Liver (tissue), 9 donors: ENCODE results near the gene F7. TPM values are rescaled to one million over a fixed set of nuclear protein-coding genes. Genes with fewer than 3 reads are reported as not detected.

Source experiments
- DNase-seq: peaks from one replicate; pipeline ENCODE4 v3.0.0-alpha.2; 2017; ENCODE audit warnings: low spot score
- H3K27ac ChIP-seq, 2 donors: one replicate each; pipeline ENCODE4 v1.7.0; 2013; ENCODE audit warnings: inconsistent platforms in 2 of 2, low read length in 2 of 2, control low read depth in 1 of 2, low read depth in 1 of 2, mild to moderate bottlenecking in 1 of 2
- H3K27me3 ChIP-seq, 4 donors: one replicate each; pipeline versions ENCODE4 v1.6.1 to v1.7.0; 2013; ENCODE audit warnings: low read length in 3 of 4, inconsistent platforms in 1 of 4, mild to moderate bottlenecking in 1 of 4, moderate library complexity in 1 of 4; ENCODE audit not compliant: control insufficient read depth in 4 of 4, insufficient read depth in 4 of 4
- H3K36me3 ChIP-seq, 4 donors: one replicate each; pipeline versions ENCODE4 v1.6.1 to v1.7.0; 2013; ENCODE audit warnings: low read length in 3 of 4, mild to moderate bottlenecking in 3 of 4, low read depth in 1 of 4, moderate library complexity in 1 of 4; ENCODE audit not compliant: control insufficient read depth in 4 of 4, insufficient read depth in 3 of 4
- H3K4me1 ChIP-seq, 4 donors: one replicate each; pipeline versions ENCODE4 v1.6.1 to v1.7.0; 2013; ENCODE audit warnings: low read length in 3 of 4, mild to moderate bottlenecking in 3 of 4, moderate library complexity in 1 of 4; ENCODE audit not compliant: control insufficient read depth in 4 of 4, insufficient read depth in 4 of 4
- H3K4me3 ChIP-seq, 3 donors: one replicate each; pipeline versions ENCODE4 v1.6.1 to v1.7.0; 2013; ENCODE audit warnings: low read length in 3 of 3, control low read depth in 1 of 3, low read depth in 1 of 3, mild to moderate bottlenecking in 1 of 3
- H3K9ac ChIP-seq, 2 donors: one replicate each; pipeline ENCODE4 v1.7.0; 2013; ENCODE audit warnings: low read length in 2 of 2, mild to moderate bottlenecking in 2 of 2, moderate library complexity in 2 of 2, control low read depth in 1 of 2, low read depth in 1 of 2
- H3K9me3 ChIP-seq, 4 donors: one replicate each; pipeline versions ENCODE4 v1.6.1 to v1.7.0; 2013; ENCODE audit warnings: low read length in 3 of 4; ENCODE audit not compliant: control insufficient read depth in 4 of 4
- EGR1 ChIP-seq, 2 donors: IDR thresholded peaks; 2 replicates each; pipeline ENCODE4 v1.6.1; 2016 to 2018; ENCODE audit warnings: antibody characterized with exemption in 2 of 2, low read depth in 2 of 2
- FOXA1 ChIP-seq: IDR thresholded peaks from 2 replicates; pipeline ENCODE4 v1.6.1; 2016; ENCODE audit warnings: antibody characterized with exemption
- FOXA2 ChIP-seq: IDR thresholded peaks from 2 replicates; pipeline ENCODE4 v1.6.1; 2016; ENCODE audit warnings: antibody characterized with exemption
- GABPA ChIP-seq, 2 donors: IDR thresholded peaks in 1 of 2; conservative IDR thresholded peaks in 1 of 2; 2 replicates each; pipeline ENCODE4 v1.6.1; 2016; ENCODE audit warnings: antibody characterized with exemption in 2 of 2, mild to moderate bottlenecking in 1 of 2, moderate library complexity in 1 of 2
- HNF4A ChIP-seq, 2 donors: conservative IDR thresholded peaks; 2 replicates each; pipeline ENCODE4 v1.6.1; 2016; ENCODE audit warnings: antibody characterized with exemption in 2 of 2, mild to moderate bottlenecking in 2 of 2
- HNF4G ChIP-seq: IDR thresholded peaks from 2 replicates; pipeline ENCODE4 v1.6.1; 2016; ENCODE audit warnings: antibody characterized with exemption
- MAX ChIP-seq: IDR thresholded peaks from 2 replicates; pipeline ENCODE4 v1.6.1; 2016; ENCODE audit warnings: antibody characterized with exemption
- NR2F2 ChIP-seq: IDR thresholded peaks from 2 replicates; pipeline ENCODE4 v1.6.1; 2016; ENCODE audit warnings: antibody characterized with exemption
- RAD21 ChIP-seq, 2 donors: IDR thresholded peaks; 2 replicates each; pipeline ENCODE4 v1.6.1; 2016; ENCODE audit warnings: antibody characterized with exemption in 2 of 2, mild to moderate bottlenecking in 2 of 2
- RXRA ChIP-seq, 2 donors: IDR thresholded peaks; 2 replicates each; pipeline ENCODE4 v1.6.1; 2017 to 2018; ENCODE audit warnings: antibody characterized with exemption in 2 of 2, mild to moderate bottlenecking in 1 of 2
- SP1 ChIP-seq: IDR thresholded peaks from 2 replicates; pipeline ENCODE4 v1.6.1; 2018; ENCODE audit warnings: antibody characterized with exemption, mild to moderate bottlenecking
- TAF1 ChIP-seq: conservative IDR thresholded peaks from 2 replicates; pipeline ENCODE4 v1.6.1; 2016; ENCODE audit warnings: antibody characterized with exemption, mild to moderate bottlenecking
- YY1 ChIP-seq: IDR thresholded peaks from 2 replicates; pipeline ENCODE4 v1.6.1; 2016; ENCODE audit warnings: antibody characterized with exemption, mild to moderate bottlenecking
- WGBS: extraction: QIAGEN DNeasy Blood & Tissue Kit; methylation state at CpG from one replicate; pipeline ENCODE4 v1.1.7; 2013; 5-methylcytosine and 5-hydroxymethylcytosine counted together
- polyA plus RNA-seq, 2 donors: library from polyadenylated mRNA; stranded (reverse) in 1 of 2; unstranded in 1 of 2; fragments of 200-250 nt in 1 of 2; fragments of >200 nt in 1 of 2; fragmentation: Nextera tagmentation in 1 of 2; extraction: Ambion mirVana in 1 of 2; gene quantifications; one replicate each; pipeline versions ENCODE4 v1.2.1 to v1.2.3, GENCODE V29; 2013 to 2015
- total RNA-seq, 2 donors: library from RNA; depleted of rRNA; stranded (reverse); fragments of >200 nt; gene quantifications; one replicate each; pipeline ENCODE4 v1.2.3, GENCODE V29; 2014
- TF ChIP-seq, protein P1 (sequence below): IDR thresholded peaks from 2 replicates; pipeline ENCODE4 v1.6.1; 2016; ENCODE audit warnings: antibody characterized with exemption
- TF ChIP-seq, protein P2 (sequence below): IDR thresholded peaks from 2 replicates; pipeline ENCODE4 v1.6.1; 2016; ENCODE audit warnings: antibody characterized with exemption, mild to moderate bottlenecking
- donor health status: healthy.
- donor health status: healthy.
- donor health status: healthy.
- donor health status: healthy.
- donor health status: healthy.

Gene F7
- total and polyA plus RNA-seq, 4 donors, result 46.6 to 92.6 (median 66.2) TPM

- Histone ChIP-seq H3K9ac (no peak overlapping the region), H3K4me1 (no peaks in the 10 kb centered on the region), H3K27ac (no peak overlapping the region), H3K4me3 (no peak overlapping the region), H3K9me3 (no peaks in the 10 kb centered on the region), H3K36me3 (peaks cover 0 to 28% (median 3%) of the 10 kb centered on the region in 4 donors), H3K27me3 (no peaks in the 10 kb centered on the region)
- no peak for TF ChIP-seq MAX
- no peak for TF ChIP-seq SP1
- TF ChIP-seq FOXA2, result no peak
- TF ChIP-seq, protein P1, sequence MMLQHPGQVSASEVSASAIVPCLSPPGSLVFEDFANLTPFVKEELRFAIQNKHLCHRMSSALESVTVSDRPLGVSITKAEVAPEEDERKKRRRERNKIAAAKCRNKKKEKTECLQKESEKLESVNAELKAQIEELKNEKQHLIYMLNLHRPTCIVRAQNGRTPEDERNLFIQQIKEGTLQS, result no peak
- TF ChIP-seq EGR1 (IDR thresholded peaks at IDR 0.05; ENCODE audit: low read depth in 2 of 2), result no peak
- TF ChIP-seq, protein P2, sequence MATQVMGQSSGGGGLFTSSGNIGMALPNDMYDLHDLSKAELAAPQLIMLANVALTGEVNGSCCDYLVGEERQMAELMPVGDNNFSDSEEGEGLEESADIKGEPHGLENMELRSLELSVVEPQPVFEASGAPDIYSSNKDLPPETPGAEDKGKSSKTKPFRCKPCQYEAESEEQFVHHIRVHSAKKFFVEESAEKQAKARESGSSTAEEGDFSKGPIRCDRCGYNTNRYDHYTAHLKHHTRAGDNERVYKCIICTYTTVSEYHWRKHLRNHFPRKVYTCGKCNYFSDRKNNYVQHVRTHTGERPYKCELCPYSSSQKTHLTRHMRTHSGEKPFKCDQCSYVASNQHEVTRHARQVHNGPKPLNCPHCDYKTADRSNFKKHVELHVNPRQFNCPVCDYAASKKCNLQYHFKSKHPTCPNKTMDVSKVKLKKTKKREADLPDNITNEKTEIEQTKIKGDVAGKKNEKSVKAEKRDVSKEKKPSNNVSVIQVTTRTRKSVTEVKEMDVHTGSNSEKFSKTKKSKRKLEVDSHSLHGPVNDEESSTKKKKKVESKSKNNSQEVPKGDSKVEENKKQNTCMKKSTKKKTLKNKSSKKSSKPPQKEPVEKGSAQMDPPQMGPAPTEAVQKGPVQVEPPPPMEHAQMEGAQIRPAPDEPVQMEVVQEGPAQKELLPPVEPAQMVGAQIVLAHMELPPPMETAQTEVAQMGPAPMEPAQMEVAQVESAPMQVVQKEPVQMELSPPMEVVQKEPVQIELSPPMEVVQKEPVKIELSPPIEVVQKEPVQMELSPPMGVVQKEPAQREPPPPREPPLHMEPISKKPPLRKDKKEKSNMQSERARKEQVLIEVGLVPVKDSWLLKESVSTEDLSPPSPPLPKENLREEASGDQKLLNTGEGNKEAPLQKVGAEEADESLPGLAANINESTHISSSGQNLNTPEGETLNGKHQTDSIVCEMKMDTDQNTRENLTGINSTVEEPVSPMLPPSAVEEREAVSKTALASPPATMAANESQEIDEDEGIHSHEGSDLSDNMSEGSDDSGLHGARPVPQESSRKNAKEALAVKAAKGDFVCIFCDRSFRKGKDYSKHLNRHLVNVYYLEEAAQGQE, result no peak
- no peak for TF ChIP-seq FOXA1
- TF ChIP-seq GABPA (IDR thresholded peaks at IDR 0.05 in 1 of 2, conservative IDR thresholded peaks at IDR 0.05 in 1 of 2), result no peak
- TF ChIP-seq HNF4A (conservative IDR thresholded peaks at IDR 0.05), result no peak
- no peak for TF ChIP-seq TAF1
- TF ChIP-seq HNF4G, result no peak
- TF ChIP-seq RXRA (IDR thresholded peaks at IDR 0.05), result no peak
- 93% methylated on average over 41 of the region's 41 CpGs for WGBS
- DNase-seq, result no peak
Measured at GRCh38 chr13:113064534-113065405, 40.8 kb upstream of the F7 start.

- Histone ChIP-seq H3K27ac (no peak overlapping the region), H3K4me1 (no peaks in the 10 kb centered on the region), H3K36me3 (peaks cover 0 to 35% (median 2%) of the 10 kb centered on the region in 4 donors), H3K4me3 (no peak overlapping the region), H3K9me3 (no peaks in the 10 kb centered on the region), H3K9ac (no peak overlapping the region), H3K27me3 (no peaks in the 10 kb centered on the region)
- no peak for DNase-seq
- 92% methylated on average over 29 of the region's 29 CpGs for WGBS
- TF ChIP-seq HNF4G, result no peak
- TF ChIP-seq RAD21 (IDR thresholded peaks at IDR 0.05), result no peak
- TF ChIP-seq YY1, result no peak
- no peak for TF ChIP-seq FOXA2
- no peak for TF ChIP-seq SP1
- TF ChIP-seq NR2F2, result no peak
- no peak for TF ChIP-seq MAX
Measured at GRCh38 chr13:113065406-113066141, 40.0 kb upstream of the F7 start.
